CD8-positive, alpha-beta memory T cell (primary cell): ENCODE data around the gene DGKI. TPM values are rescaled to one million over a fixed set of nuclear protein-coding genes. Genes with fewer than 3 reads are reported as not detected.

ENCODE experiments used
- CTCF ChIA-PET: fragments of 350-600 bp; sonication (Branson Sonifier 250); formaldehyde crosslinking; loops from one replicate; lab custom pipeline; 2021; ENCODE audit warnings: antibody characterized with exemption; lab: Charles Lee
- POLR2A ChIA-PET: fragments of 350-600 bp; sonication (Branson Sonifier 250); formaldehyde crosslinking; loops from one replicate; lab custom pipeline; 2021; ENCODE audit warnings: antibody characterized with exemption; lab: Charles Lee
- DNase-seq, 5 donors: peaks; one replicate each; pipeline versions ENCODE4 v3.0.0 to v3.0.0-alpha.2; 2020 to 2022; ENCODE audit warnings: mixed read lengths in 1 of 5
- H3K27ac ChIP-seq: one replicate; pipeline ENCODE4 v1.7.0; 2013; ENCODE audit warnings: low read depth, mild to moderate bottlenecking, low read length, moderate library complexity
- H3K27me3 ChIP-seq: 2 replicates; pipeline ENCODE4 v1.7.0; 2013; ENCODE audit warnings: low read length, mild to moderate bottlenecking; ENCODE audit not compliant: insufficient read depth, poor library complexity, severe bottlenecking
- H3K36me3 ChIP-seq: 2 replicates; pipeline ENCODE4 v1.7.0; 2013; ENCODE audit warnings: mild to moderate bottlenecking, low read length, moderate library complexity; ENCODE audit not compliant: insufficient read depth
- H3K4me1 ChIP-seq: 2 replicates; pipeline ENCODE4 v1.7.0; 2013; ENCODE audit warnings: mild to moderate bottlenecking, low read length, moderate library complexity; ENCODE audit not compliant: insufficient read depth
- H3K4me3 ChIP-seq: 2 replicates; pipeline ENCODE4 v1.7.0; 2013; ENCODE audit warnings: mild to moderate bottlenecking, low read length
- H3K9me3 ChIP-seq: 2 replicates; pipeline ENCODE4 v1.7.0; 2013; ENCODE audit warnings: mild to moderate bottlenecking, low read length
- H3K27ac Mint-ChIP-seq, 8 donors: one replicate each; pipeline ENCODE4 v1.8.0; 2020 to 2021; ENCODE audit warnings: mixed read lengths in 8 of 8, mild to moderate bottlenecking in 6 of 8, inconsistent platforms in 3 of 8, moderate library complexity in 3 of 8
- H3K27me3 Mint-ChIP-seq, 2 donors: one replicate each; pipeline ENCODE4 v1.8.0; 2020 to 2021; ENCODE audit warnings: mixed read lengths in 2 of 2, mild to moderate bottlenecking in 1 of 2, moderate library complexity in 1 of 2
- H3K36me3 Mint-ChIP-seq, 3 donors: one replicate each; pipeline ENCODE4 v1.8.0; 2020 to 2021; ENCODE audit warnings: mixed read lengths in 3 of 3, inconsistent platforms in 1 of 3, mild to moderate bottlenecking in 1 of 3
- H3K4me1 Mint-ChIP-seq, 3 donors: one replicate each; pipeline ENCODE4 v1.8.0; 2020 to 2021; ENCODE audit warnings: mixed read lengths in 3 of 3, inconsistent platforms in 1 of 3, mild to moderate bottlenecking in 1 of 3
- H3K4me3 Mint-ChIP-seq, 7 donors: one replicate each; pipeline ENCODE4 v1.8.0; 2020 to 2021; ENCODE audit warnings: mixed read lengths in 7 of 7, mild to moderate bottlenecking in 6 of 7, moderate library complexity in 4 of 7, inconsistent platforms in 2 of 7
- H3K9me3 Mint-ChIP-seq, 5 donors: one replicate each; pipeline ENCODE4 v1.8.0; 2020 to 2022; ENCODE audit warnings: mixed read lengths in 5 of 5, mild to moderate bottlenecking in 3 of 5, moderate library complexity in 2 of 5, inconsistent platforms in 1 of 5
- polyA plus RNA-seq: library from polyadenylated mRNA; unstranded; fragments of 300-500 nt; fragmentation: Illumina TruSeq; gene quantifications from one replicate; pipeline ENCODE4 v1.2.3, GENCODE V29; 2021
- total RNA-seq, 2 experiments: library from RNA; stranded (reverse); gene quantifications; one replicate each; pipeline ENCODE4 v1.2.3, GENCODE V29; 2021

DGKI gene
- total and polyA plus RNA-seq, 3 experiments from 2014 or later: 1.3 to 1.4 TPM; not detected in 1

DNA sequence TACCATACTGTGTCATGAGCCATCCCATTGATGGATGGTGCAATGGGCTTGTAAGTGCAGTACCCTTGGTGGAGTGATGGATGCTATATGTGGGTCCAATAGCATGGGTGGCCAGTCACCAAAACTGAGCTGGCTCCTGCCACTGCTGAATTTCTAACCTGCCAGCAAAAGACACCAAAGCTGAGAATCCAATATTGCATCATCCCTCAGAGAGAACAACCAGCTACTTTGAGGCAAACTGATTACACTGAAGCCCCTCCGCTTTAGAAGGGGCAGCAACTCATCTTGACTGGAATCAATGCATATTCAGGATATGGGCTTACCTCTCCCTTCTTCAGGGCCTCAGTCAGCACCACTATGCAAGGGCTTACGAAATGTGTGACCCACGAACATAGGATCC lies 211.6 kb downstream of the DGKI start:
- no peaks in the 10 kb centered on the region for H3K4me1 ChIP-seq
- Mint-ChIP-seq H3K27ac (no peak overlapping the region), H3K4me3 (no peak overlapping the region), H3K36me3 (peaks cover 0 to 2% (median 0%) of the 10 kb centered on the region in 3 donors), H3K4me1 (no peaks in the 10 kb centered on the region), H3K27me3 (peaks cover 0 to 6% of the 10 kb centered on the region in 2 donors), H3K9me3 (no peaks in the 10 kb centered on the region)
- DNase-seq: no peak
- H3K27ac ChIP-seq: no peak overlapping the region
- H3K27me3 ChIP-seq: no peaks in the 10 kb centered on the region
- H3K4me3 ChIP-seq: no peak overlapping the region
- H3K9me3 ChIP-seq: no peaks in the 10 kb centered on the region
- no peaks in the 10 kb centered on the region for H3K36me3 ChIP-seq
- CTCF ChIA-PET: no interaction called here
- POLR2A ChIA-PET: no interaction called here

DNA sequence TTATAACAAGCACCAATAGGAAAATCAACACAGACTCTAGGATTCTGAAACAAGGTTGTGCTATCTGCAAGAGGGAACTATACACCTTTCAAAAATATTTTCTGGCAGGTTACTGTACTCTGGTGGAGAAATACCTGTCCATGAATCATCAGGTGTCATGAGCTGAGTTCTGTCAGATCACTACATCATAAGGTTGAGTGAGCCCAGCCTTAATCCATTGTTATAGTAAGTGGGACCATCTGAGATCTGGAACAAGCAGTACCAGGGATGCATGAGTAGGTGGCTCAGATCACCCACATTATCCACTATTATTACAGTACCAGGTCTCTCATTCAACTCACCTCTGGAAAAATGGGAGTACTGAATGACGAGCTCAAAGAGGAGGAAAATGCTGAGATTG lies 212.4 kb downstream of the DGKI start:
- ChIA-PET CTCF (no interaction called here), POLR2A (no interaction called here)
- H3K27ac Mint-ChIP-seq: no peak overlapping the region
- Histone ChIP-seq H3K27me3 (no peaks in the 10 kb centered on the region), H3K4me3 (no peak overlapping the region), H3K36me3 (no peaks in the 10 kb centered on the region), H3K9me3 (no peaks in the 10 kb centered on the region), H3K27ac (no peak overlapping the region), H3K4me1 (no peaks in the 10 kb centered on the region)
- H3K4me3 Mint-ChIP-seq: no peak overlapping the region
- DNase-seq: no peak
- no peaks in the 10 kb centered on the region for H3K9me3 Mint-ChIP-seq
- H3K27me3 Mint-ChIP-seq: peaks cover 0 to 6% of the 10 kb centered on the region in 2 donors
- peaks cover 0 to 2% (median 0%) of the 10 kb centered on the region in 3 donors for H3K36me3 Mint-ChIP-seq
- H3K4me1 Mint-ChIP-seq: no peaks in the 10 kb centered on the region

DNA sequence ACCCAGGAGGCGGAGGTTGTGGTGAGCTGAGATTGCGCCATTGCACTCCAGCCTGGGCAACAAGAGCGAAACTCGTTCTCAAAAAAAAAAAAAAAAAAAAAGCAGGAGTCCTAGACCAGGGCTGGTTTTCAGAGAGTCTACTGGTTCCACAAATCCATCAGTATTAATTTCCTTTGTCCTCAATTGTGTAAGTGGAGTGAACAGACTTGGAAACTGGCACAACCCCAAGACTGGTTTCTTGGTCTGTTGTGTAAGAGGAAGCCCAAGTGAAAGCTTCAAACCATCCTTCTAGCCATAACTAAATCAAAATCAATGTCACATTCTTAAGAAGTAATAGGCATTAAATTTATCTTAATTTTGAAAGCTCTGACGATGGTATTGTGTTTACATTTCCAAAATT lies 213.6 kb downstream of the DGKI start:
- H3K9me3 ChIP-seq: no peaks in the 10 kb centered on the region
- DNase-seq: no peak
- H3K27me3 ChIP-seq: no peaks in the 10 kb centered on the region
- no peak overlapping the region for H3K27ac ChIP-seq
- H3K4me1 ChIP-seq: no peaks in the 10 kb centered on the region
- no peaks in the 10 kb centered on the region for H3K36me3 ChIP-seq
- no peak overlapping the region for H3K4me3 ChIP-seq
- CTCF ChIA-PET: no interaction called here
- H3K27ac Mint-ChIP-seq: no peak overlapping the region
- H3K27me3 Mint-ChIP-seq: peaks cover 3 to 6% of the 10 kb centered on the region in 2 donors
- H3K4me1 Mint-ChIP-seq: no peaks in the 10 kb centered on the region
- POLR2A ChIA-PET: no interaction called here
- peaks cover 0 to 2% (median 0%) of the 10 kb centered on the region in 3 donors for H3K36me3 Mint-ChIP-seq
- no peak overlapping the region for H3K4me3 Mint-ChIP-seq
- no peaks in the 10 kb centered on the region for H3K9me3 Mint-ChIP-seq

DNA sequence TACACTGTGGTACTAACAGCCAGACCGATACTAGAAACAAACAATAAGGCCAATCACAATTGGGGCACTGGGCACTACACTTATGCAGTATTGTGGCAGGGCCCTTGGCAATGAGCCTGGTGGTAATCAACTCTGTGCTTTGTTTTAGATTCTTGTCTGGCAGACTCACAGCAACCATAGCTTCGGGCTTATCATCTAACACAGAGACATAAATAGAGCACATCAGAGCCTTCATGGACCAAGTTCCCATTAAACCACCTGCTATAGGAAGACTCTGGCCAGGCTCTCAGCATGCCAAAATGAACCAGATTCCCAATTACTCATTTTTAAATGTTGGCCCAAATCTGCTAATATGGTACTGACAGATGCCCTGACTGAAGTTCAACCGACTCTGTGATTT lies 218.6 kb downstream of the DGKI start:
- no peaks in the 10 kb centered on the region for H3K9me3 Mint-ChIP-seq
- H3K4me3 ChIP-seq: no peak overlapping the region
- CTCF ChIA-PET: no interaction called here
- H3K9me3 ChIP-seq: no peaks in the 10 kb centered on the region
- no peak overlapping the region for H3K4me3 Mint-ChIP-seq
- peaks cover 0 to 2% (median 0%) of the 10 kb centered on the region in 3 donors for H3K36me3 Mint-ChIP-seq
- no peaks in the 10 kb centered on the region for H3K36me3 ChIP-seq
- no peaks in the 10 kb centered on the region for H3K27me3 ChIP-seq
- H3K27me3 Mint-ChIP-seq: peaks cover 9 to 11% of the 10 kb centered on the region in 2 donors
- peaks cover 0 to 3% (median 0%) of the 10 kb centered on the region in 3 donors for H3K4me1 Mint-ChIP-seq
- POLR2A ChIA-PET: no interaction called here
- no peaks in the 10 kb centered on the region for H3K4me1 ChIP-seq
- H3K27ac ChIP-seq: no peak overlapping the region
- H3K27ac Mint-ChIP-seq: no peak overlapping the region
- DNase-seq: no peak

DNA sequence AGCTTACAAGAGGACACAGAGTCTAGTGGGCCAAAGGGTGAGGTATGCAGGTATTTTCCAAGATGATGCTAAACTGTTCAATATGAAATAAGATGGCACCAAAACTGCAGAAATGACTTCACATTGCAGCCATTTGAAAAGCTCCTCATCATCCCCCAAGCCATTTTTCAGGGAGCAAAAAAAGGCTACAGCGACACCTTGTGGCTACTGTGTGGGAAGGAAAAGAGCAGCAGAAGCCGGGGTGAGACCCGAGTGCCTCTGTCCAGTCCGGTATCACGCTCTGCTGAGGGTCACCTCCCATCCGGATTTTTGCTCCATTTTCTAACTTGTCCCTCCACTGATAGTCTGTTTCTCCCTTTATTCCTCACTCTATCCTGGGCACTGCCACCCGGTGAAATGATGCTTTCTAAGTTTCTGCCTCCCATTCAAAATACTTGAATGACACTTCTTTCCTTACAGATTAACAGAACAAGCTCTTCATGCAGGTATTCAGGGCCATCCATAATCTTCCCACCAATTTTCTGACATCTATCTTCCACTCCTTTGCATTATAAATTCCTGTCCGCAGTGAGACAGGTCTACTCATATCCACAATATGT lies 220.2 kb downstream of the DGKI start:
- Histone ChIP-seq H3K4me3 (no peak overlapping the region), H3K27me3 (no peaks in the 10 kb centered on the region), H3K4me1 (no peaks in the 10 kb centered on the region), H3K9me3 (no peaks in the 10 kb centered on the region), H3K27ac (no peak overlapping the region), H3K36me3 (no peaks in the 10 kb centered on the region)
- Mint-ChIP-seq H3K27me3 (peaks cover 9 to 11% of the 10 kb centered on the region in 2 donors), H3K36me3 (no peaks in the 10 kb centered on the region), H3K4me3 (no peak overlapping the region), H3K4me1 (peaks cover 0 to 3% (median 0%) of the 10 kb centered on the region in 3 donors), H3K27ac (no peak overlapping the region), H3K9me3 (no peaks in the 10 kb centered on the region)
- peak in 1 of 5 donors; percentile 11 for DNase-seq
- POLR2A ChIA-PET: no interaction called here
- CTCF ChIA-PET: interaction anchor here (1.3 kb wide), 1 partner anchor 10 kb away, joined by 3 read pairs; no protein-coding TSS in a partner anchor

DNA sequence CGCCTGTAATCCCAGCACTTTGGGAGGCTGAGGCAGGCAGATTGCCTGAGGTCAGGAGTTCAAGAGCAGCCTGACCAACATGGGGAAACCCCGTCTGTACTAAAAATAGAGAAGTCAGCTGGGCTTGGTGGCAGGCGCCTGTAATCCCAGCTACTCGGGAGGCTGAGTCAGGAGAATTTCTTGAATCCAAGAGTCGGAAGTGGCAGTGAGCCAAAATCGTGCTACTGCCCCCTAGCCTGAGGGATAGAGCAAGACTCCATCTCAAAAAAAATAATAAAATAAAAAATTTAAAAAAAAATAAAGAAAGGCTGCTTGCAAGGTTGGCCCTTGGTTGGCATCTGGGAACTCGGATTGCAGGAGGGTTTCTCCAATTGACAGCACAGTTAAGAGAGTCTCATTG lies 221.6 kb downstream of the DGKI start:
- POLR2A ChIA-PET: no interaction called here
- no peaks in the 10 kb centered on the region for H3K9me3 Mint-ChIP-seq
- Histone ChIP-seq H3K4me1 (no peaks in the 10 kb centered on the region), H3K27me3 (no peaks in the 10 kb centered on the region), H3K4me3 (no peak overlapping the region), H3K36me3 (no peaks in the 10 kb centered on the region), H3K27ac (no peak overlapping the region), H3K9me3 (no peaks in the 10 kb centered on the region)
- no peak for DNase-seq
- CTCF ChIA-PET: no interaction called here
- H3K4me3 Mint-ChIP-seq: no peak overlapping the region
- H3K27ac Mint-ChIP-seq: no peak overlapping the region
- peaks cover 9 to 11% of the 10 kb centered on the region in 2 donors for H3K27me3 Mint-ChIP-seq
- H3K36me3 Mint-ChIP-seq: no peaks in the 10 kb centered on the region
- H3K4me1 Mint-ChIP-seq: peaks cover 0 to 3% (median 0%) of the 10 kb centered on the region in 3 donors

DNA sequence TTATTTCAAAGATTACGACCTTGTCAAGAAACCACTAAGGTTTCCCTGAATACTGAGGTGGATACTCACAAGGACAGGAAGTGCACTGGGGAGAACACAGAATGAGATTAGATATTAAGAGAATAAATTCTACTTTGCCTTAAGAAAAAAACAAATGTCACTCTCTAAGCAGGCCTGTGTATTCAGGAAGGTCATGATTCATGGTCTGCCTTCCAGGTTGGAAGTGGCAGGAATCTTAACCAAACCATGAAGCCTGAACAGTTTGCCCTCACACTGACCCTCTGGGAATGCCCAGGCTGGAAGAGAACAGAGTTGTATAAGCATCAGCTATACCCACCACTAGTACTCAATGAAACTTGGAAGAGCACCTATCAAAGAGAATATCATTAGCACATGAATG lies 227.6 kb downstream of the DGKI start:
- H3K27me3 ChIP-seq: no peaks in the 10 kb centered on the region
- H3K9me3 Mint-ChIP-seq: no peaks in the 10 kb centered on the region
- H3K4me3 ChIP-seq: no peak overlapping the region
- CTCF ChIA-PET: no interaction called here
- no peaks in the 10 kb centered on the region for H3K36me3 ChIP-seq
- POLR2A ChIA-PET: no interaction called here
- no peaks in the 10 kb centered on the region for H3K36me3 Mint-ChIP-seq
- H3K4me1 Mint-ChIP-seq: no peaks in the 10 kb centered on the region
- H3K4me3 Mint-ChIP-seq: no peak overlapping the region
- H3K27me3 Mint-ChIP-seq: peaks cover 0 to 5% of the 10 kb centered on the region in 2 donors
- H3K9me3 ChIP-seq: no peaks in the 10 kb centered on the region
- no peak overlapping the region for H3K27ac Mint-ChIP-seq
- no peak overlapping the region for H3K27ac ChIP-seq
- H3K4me1 ChIP-seq: no peaks in the 10 kb centered on the region
- DNase-seq: no peak

DNA sequence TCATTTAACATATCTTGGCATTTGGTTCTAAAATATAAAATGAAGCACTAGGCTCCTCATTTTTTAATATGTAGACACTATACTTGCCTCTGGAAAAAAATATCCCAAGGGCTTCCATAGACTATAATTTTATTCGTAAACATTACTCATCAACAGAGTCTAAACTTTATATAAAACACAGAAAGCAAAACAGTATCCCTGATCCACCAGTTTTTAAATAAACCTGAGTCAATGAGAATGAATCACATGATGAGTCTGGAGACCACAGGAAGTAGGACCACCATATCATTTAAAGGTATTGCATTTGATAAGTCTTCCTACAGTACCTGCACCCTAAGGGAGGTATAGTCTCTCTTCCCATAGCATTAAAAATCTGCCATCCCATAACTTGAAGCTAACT lies 228.0 kb downstream of the DGKI start:
- ChIA-PET POLR2A (no interaction called here), CTCF (no interaction called here)
- Mint-ChIP-seq H3K9me3 (no peaks in the 10 kb centered on the region), H3K27me3 (peaks cover 0 to 5% of the 10 kb centered on the region in 2 donors), H3K4me3 (no peak overlapping the region), H3K36me3 (no peaks in the 10 kb centered on the region), H3K4me1 (no peaks in the 10 kb centered on the region), H3K27ac (no peak overlapping the region)
- Histone ChIP-seq H3K4me1 (no peaks in the 10 kb centered on the region), H3K27ac (no peak overlapping the region), H3K36me3 (no peaks in the 10 kb centered on the region), H3K27me3 (no peaks in the 10 kb centered on the region), H3K4me3 (no peak overlapping the region), H3K9me3 (no peaks in the 10 kb centered on the region)
- DNase-seq: no peak
